ENCODE results near the gene PEPD.

PEPD gene

GRCh38 chr19:33346665-33347064 is 174.9 kb downstream of the PEPD start:
- intact Hi-C loops (cut with DNase I): no loop called here
- peak in 1 of 42 donors; percentile 3 for DNase-seq

DNA sequence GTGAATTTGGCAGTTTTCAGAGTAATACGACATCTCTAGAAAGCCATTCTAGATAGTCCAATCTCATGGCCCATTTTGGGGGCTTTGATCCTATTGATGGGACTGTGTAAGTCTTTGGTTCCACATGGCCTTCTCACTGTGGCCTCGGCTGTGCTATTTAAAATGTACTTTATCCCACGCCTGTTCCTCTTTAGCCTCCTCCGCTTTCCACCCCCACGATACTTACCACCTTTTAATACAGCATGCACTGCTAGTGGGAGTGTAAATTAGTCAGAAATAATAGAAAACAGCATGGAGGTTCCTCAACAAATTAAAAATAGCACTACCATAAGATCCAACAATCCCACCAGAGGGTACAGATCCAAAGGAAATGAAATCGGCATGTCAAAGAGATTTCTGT is 176.4 kb downstream of the PEPD start:
- DNase-seq: peak in 32 of 42 donors; percentile 4 to 79 (median 48)
- intact Hi-C loops (cut with DNase I): no loop called here

- DNase-seq: peak in 2 of 42 donors; percentile 11 to 37
- intact Hi-C loops (cut with DNase I): no loop called here
Observed at GRCh38 chr19:33344573-33344925, 177.0 kb downstream of the PEPD start.

DNA sequence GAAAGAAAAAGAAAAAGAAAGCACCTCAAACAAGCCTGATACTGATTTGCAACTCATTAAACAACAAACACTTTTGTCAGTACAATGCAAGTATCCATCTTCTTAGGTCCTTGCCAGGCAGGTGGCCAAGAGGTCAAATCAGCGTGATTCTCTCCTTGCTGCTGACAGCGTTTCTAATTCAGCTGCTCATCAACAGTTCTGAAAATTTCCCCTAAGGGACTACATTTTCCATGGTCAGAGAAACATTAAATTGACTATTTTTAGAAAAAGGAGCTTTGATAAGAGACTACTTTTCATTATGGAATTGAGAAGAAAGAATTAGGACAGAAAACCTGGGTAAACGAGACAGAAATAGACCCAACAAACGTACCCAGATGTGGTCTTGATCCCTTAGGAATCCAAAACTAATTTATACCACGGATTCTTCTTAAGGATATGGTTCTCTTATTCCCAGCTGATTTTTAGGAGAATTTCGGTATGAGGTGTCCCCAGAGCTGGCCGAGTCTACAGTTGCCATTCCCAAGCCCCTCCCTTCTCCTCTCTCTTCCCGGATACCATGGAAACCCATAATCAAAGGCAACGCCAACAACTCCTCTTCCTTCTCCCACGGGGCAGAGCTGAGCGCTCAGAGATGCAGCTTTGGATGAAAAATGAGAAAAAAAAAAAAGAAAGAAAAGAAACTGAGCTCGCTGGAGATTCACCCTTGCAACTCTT is 177.6 kb downstream of the PEPD start:
- intact Hi-C loops (cut with DNase I): no loop called here
- peak in 29 of 42 donors; percentile 14 to 75 (median 47) for DNase-seq

GRCh38 chr19:33343301-33343700 is 178.3 kb downstream of the PEPD start:
- DNase-seq: peak in 3 of 42 donors; percentile 15 to 40 (median 32)
- intact Hi-C loops (cut with DNase I): no loop called here

DNA sequence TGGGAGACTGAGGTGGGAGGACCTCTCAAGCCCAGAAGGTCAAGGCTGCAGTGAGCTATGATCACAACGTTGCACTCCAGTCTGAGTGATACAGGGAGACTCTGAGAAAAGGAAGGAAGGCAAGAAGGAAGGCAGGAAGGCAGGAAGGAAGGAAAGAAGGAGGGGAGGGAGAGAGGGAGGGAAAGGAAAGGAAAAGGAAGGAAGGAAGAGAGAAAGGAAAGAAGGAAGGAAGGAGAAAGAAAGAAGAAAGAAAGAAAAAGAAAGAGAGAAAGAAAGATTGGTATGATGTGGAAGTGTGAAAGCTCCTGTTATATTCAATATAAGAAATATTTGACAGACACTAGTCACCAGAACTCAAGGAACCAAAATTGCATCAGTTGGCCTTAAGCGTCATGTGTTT is 180.6 kb downstream of the PEPD start:
- DNase-seq: peak in 1 of 42 donors; percentile 3
- intact Hi-C loops (cut with DNase I): no loop called here

DNA sequence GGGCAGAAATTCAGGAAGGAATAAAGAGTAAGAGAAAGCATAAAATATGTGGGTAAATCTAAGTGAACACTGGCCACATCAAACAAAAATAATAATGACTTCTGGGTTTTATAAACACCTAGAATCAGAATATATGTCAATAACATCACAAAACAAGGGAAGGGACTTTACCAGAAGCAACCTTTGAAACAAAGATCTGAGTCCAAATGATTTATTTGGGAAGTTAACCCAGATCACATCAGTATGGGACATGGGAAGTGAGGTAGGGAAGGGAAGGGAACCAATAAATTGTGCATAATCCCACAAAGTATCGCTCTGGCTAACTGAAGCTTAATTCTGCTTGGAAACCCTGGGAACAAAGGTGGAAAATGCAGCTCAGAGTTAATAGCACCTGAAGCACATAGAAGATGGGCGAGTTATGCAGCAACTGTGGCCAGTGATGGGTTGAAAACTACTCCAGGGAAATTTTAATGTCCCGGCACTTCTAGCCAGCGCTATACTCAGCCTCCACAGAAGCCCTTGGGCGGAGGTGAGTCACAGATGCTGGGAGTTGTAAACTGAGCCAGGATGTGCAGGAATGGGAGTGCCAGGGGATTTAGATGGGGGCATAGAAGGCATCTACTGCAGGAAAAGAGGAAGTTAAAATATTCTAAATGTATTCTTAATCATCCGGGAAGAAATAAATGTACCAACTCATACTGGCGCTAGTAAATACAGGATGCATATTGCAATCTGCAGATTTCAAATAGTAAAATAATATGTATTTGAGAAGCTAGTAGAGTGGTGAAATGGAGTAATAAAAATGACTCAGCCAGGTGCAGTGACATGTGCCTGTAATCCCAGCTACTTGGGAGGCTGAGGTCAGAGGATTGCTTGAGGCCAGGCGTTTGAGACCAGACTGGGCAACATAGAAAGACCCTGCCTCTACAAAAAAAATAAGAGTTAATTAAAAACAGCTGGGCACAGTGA is 182.3 kb downstream of the PEPD start:
- DNase-seq: peak in 8 of 42 donors; percentile 5 to 64 (median 31)
- intact Hi-C loops (cut with DNase I): no loop called here
